ENCODE measurements around the gene SHROOM3.
A peak's percentile ranks its signal among the peaks of the same experiment; 100 is the strongest.

Gene SHROOM3

DNA sequence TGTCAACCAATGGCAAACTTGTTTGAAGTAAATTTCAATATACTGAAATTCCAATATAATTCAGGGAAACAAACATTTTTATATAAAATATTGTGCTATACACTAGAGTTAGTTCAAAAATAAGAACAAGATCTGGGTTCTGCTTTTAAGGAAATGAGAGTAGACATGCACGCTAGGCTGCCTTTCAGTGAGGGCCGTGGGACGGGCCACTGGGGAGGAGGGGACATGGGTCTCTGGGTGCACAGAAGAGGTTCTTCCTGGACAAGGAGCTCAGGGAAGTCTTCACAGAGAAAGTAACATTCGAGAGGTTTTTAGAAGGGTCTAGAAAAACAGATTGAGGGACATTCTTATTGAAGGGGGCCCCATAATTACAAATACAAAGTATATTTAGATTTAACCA is 64.4 kb downstream of the SHROOM3 start:
- no peak overlapping the region for H3K4me3 ChIP-seq (replicated peaks in 1 of 2; ENCODE audit: low read depth in 2 of 2, low read length in 2 of 2)
- no peak for DNase-seq (ENCODE audit: low read depth in 2 of 2)
- TF ChIP-seq, protein P1, sequence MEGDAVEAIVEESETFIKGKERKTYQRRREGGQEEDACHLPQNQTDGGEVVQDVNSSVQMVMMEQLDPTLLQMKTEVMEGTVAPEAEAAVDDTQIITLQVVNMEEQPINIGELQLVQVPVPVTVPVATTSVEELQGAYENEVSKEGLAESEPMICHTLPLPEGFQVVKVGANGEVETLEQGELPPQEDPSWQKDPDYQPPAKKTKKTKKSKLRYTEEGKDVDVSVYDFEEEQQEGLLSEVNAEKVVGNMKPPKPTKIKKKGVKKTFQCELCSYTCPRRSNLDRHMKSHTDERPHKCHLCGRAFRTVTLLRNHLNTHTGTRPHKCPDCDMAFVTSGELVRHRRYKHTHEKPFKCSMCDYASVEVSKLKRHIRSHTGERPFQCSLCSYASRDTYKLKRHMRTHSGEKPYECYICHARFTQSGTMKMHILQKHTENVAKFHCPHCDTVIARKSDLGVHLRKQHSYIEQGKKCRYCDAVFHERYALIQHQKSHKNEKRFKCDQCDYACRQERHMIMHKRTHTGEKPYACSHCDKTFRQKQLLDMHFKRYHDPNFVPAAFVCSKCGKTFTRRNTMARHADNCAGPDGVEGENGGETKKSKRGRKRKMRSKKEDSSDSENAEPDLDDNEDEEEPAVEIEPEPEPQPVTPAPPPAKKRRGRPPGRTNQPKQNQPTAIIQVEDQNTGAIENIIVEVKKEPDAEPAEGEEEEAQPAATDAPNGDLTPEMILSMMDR (IDR thresholded peaks at IDR 0.05; ENCODE audit: low read depth, low read length): no peak

DNA sequence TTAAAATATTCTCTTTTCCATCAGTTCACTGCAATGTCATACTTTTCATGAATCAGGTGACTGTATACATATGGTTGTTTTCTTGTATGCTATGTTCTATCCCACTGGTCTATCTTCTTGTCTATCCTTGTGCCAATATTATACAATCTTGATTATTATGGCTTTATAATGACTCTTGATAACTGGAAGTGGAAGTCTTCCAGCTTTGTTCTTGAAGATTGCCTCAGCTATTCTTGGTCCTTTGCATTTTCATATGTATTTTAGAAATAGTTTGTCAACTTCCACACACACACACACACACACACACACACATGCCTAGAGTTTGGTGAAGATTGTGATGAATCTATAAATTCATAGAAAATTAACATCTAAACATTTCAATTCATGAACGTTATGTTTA is 67.9 kb downstream of the SHROOM3 start:
- TF ChIP-seq, protein P1 (IDR thresholded peaks at IDR 0.05; ENCODE audit: low read depth, low read length): no peak
- DNase-seq (ENCODE audit: low read depth in 2 of 2): no peak
- no peak overlapping the region for H3K4me3 ChIP-seq (replicated peaks in 1 of 2; ENCODE audit: low read depth in 2 of 2, low read length in 2 of 2)

DNA sequence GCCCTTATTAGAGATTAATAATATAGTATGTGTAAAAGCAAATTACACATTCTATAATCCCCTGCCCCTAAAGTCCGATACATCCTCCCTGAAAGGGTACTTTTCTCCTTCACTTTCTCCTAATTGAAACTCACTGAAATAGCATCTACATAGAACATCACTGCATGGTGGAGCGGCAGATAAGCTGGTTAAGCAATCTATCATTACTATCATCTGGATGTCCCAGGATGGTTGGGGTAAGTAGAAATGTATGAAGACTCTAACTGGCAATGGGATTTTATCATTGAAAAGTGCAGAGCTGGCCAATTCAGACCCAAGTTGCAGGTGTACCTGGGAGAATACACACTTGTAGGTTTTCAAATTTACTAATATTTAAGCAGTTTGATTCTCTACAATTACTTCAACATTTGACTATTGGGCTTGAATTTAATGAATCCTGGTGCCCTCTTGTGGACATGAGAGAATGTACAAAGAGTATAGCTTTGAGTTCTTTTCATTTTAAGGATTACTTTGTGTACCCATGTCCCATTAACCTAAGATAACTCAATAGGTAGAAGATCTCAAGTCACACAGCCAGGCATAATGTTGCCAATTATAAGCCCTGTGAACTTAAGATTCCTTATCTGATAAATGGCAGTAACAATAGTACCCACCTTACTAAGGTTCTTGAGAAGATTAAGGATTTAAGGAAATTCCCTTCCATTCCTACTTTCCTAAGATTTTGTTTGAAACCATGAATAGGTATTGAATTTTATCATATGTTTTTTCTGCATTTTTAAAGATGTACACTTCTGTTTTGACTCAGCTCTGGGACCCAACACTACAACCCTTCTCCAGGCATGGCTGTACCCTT is 69.8 kb downstream of the SHROOM3 start:
- TF ChIP-seq, protein P1 (IDR thresholded peaks at IDR 0.05; ENCODE audit: low read depth, low read length): peak; percentile 48
- no peak overlapping the region for H3K4me3 ChIP-seq (replicated peaks in 1 of 2; ENCODE audit: low read depth in 2 of 2, low read length in 2 of 2)
- peak; percentile 77 to 79 for DNase-seq (ENCODE audit: low read depth in 2 of 2)

DNA sequence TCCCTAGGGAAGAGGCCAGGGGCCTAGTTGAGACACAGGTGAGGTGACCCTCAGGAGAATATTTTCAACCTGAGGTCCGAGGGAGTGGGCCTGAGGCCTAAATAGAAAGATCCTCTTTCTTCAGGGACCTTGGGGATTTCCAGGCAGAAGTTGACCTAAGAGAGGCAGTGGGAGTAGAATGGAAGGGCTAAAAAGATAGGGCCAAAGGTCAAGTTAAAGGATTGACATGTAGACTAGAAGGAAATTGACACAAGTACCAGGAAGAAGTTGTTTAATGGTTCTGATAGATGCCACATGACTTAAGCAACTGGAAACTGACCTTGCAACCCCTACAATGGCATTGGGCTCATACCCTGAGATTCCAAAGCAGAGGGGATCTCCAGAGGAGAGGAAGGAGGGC is 76.9 kb downstream of the SHROOM3 start:
- H3K4me3 ChIP-seq (replicated peaks in 1 of 2; ENCODE audit: low read depth in 2 of 2, low read length in 2 of 2): no peak overlapping the region
- DNase-seq (ENCODE audit: low read depth in 2 of 2): no peak
- TF ChIP-seq, protein P1 (IDR thresholded peaks at IDR 0.05; ENCODE audit: low read depth, low read length): no peak

DNA sequence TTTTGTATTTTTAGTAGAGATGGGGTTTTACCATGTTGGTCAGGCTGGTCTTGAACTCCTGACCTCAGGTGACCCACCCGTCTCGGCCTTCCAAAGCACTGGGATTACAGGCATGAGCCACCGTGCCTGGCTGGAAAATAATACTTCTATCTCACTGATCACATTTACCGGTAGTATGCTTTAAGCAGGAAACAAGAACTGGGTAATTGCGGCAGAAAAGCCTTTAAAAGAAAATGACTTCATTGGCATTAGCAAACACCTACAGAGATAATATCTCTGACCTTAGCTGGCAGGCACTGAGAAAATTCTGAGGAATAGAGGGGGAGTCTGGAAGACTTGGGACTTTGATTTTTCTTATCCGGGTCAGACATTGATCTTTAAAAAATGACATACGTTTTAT is 78.5 kb downstream of the SHROOM3 start:
- DNase-seq (ENCODE audit: low read depth in 2 of 2): no peak
- H3K4me3 ChIP-seq (replicated peaks in 1 of 2; ENCODE audit: low read depth in 2 of 2, low read length in 2 of 2): no peak overlapping the region
- TF ChIP-seq, protein P1 (IDR thresholded peaks at IDR 0.05; ENCODE audit: low read depth, low read length): no peak

DNA sequence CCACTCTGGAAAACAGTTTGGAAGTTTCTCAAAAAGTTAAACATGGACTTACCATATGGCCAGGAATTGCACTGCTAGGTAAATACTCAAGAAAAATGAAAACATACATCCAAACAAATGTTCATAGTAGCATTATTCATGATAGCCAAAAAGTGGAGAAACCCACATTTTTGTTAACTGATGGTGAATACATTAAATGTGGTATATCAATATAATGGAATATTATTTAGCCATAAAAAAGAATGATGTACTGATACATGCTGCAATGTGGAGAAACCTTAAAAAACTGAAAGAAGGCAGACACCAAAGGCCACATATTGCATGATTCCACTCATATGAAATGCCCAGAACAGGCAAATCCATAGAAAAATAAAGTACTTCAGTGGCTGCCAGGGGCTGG is 79.1 kb downstream of the SHROOM3 start:
- TF ChIP-seq, protein P1 (IDR thresholded peaks at IDR 0.05; ENCODE audit: low read depth, low read length): no peak
- no peak for DNase-seq (ENCODE audit: low read depth in 2 of 2)
- H3K4me3 ChIP-seq (replicated peaks in 1 of 2; ENCODE audit: low read depth in 2 of 2, low read length in 2 of 2): no peak overlapping the region
